ENCODE results near the gene TRIM62. TPM values are rescaled to one million over a fixed set of nuclear protein-coding genes. Genes with fewer than 3 reads are reported as not detected.

TRIM62 gene
- total and polyA plus RNA-seq, 2 experiments from 2014 or later: 2.9 to 18.9 TPM

DNA sequence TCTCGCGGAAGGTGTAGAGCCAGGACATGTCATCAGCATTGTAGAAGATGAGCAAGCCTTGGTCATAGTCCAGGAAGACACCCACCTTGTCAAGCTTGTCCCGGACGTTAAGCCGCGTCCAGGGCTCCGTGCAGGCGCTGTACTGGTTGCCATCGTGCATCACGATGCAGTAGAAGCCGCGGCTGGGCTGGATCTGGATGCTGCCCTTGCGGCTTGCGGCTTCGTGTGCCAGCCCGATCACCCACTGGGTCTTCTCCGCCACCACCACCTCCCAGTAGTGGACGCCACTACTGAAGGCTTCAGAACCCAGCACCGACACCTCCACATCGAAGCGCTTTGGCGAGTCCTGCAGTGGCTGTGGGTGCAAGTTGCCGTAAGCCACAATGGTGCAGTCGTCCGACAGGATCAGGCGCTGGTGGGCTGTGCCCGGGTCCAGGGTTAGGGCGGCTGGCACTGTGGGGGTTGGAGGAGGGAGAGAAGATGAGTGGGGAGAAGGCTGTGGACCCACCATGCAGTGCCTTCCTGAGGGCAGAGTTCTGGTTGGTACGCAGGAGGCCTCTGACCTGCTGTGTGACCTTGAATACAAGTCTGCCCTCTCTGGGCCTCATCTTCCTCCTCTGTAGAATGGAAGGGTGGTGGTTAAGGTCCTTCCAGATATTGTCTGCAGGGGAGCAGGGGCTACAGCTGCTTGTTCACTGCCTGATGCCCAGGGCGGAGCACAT lies 34.4 kb downstream of the TRIM62 start (continued):
- no peak for TF ChIP-seq REST (IDR thresholded peaks at IDR 0.05; ENCODE audit: unreplicated experiment)

DNA sequence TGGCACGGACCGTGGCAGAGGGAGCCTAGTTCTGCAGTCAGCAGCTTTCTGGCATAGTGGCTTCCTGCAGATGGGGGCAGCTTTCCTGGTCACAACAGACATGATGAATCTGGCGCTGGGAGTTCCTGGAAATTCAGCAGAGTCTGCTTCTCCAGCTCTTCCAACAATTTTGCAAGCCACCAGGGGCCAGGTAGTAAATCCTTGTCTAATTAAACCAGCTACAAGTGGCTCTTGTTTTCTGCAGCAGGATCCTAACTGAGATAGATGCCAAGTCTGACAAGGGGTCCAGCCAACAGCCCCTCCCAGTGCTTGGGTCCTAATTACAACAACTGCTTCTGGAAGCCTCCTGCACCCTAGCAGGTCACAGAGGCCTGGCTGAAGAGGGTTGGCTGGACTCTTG lies 35.8 kb downstream of the TRIM62 start:
- Histone ChIP-seq H3K79me2 (replicated peaks; ENCODE audit: insufficient read depth) (no peaks in the 10 kb centered on the region), H3K9me2 (ENCODE audit: insufficient read depth) (no peaks in the 10 kb centered on the region), H3K4me2 (no peak overlapping the region), H2AFZ (no peak overlapping the region), H3K4me1 (ENCODE audit: insufficient read depth) (peaks cover 17% of the 10 kb centered on the region; the same call in 1 of the 2 replicates), H4K20me1 (replicated peaks; ENCODE audit: insufficient read depth) (no peaks in the 10 kb centered on the region), H3K27ac (ENCODE audit: low read depth) (no peak overlapping the region), H3F3A (replicated peaks; ENCODE audit: low read depth) (no peaks in the 10 kb centered on the region), H3K27me3 (ENCODE audit: insufficient read depth) (no peaks in the 10 kb centered on the region), H3K4me3 (no peak overlapping the region), H3K36me3 (ENCODE audit: insufficient read depth) (no peaks in the 10 kb centered on the region)
- Mint-ChIP-seq H3K27me3 (ENCODE audit: insufficient read depth, low read depth, poor library complexity) (peaks cover 4% of the 10 kb centered on the region), H3K4me3 (no peak overlapping the region), H3K4me1 (peaks cover 38% of the 10 kb centered on the region), H3K27ac (no peak overlapping the region), H3K36me3 (ENCODE audit: low read depth) (peaks cover 2% of the 10 kb centered on the region; the same call in 1 of the 3 replicates), H3K9me3 (no peaks in the 10 kb centered on the region)
- TF ChIP-seq CTCF (conservative IDR thresholded peaks at IDR 0.05; ENCODE audit: low read depth in 2 of 2) (no peak), REST (IDR thresholded peaks at IDR 0.05; ENCODE audit: unreplicated experiment) (no peak), STAT1 (IDR thresholded peaks at IDR 0.05; ENCODE audit: unreplicated experiment) (no peak)
- TF ChIP-seq, protein P1, sequence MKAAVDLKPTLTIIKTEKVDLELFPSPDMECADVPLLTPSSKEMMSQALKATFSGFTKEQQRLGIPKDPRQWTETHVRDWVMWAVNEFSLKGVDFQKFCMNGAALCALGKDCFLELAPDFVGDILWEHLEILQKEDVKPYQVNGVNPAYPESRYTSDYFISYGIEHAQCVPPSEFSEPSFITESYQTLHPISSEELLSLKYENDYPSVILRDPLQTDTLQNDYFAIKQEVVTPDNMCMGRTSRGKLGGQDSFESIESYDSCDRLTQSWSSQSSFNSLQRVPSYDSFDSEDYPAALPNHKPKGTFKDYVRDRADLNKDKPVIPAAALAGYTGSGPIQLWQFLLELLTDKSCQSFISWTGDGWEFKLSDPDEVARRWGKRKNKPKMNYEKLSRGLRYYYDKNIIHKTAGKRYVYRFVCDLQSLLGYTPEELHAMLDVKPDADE (IDR thresholded peaks at IDR 0.05): no peak
- no peak for ATAC-seq
- no peak for DNase-seq (ENCODE audit: low spot score)

Data from GM23338 (cell line).